Neuron (in vitro differentiated cells): ENCODE measurements around the gene ARMC9.

Experiments used
- H2AFZ ChIP-seq: one replicate; pipeline ENCODE4 v1.6.1; 2013; ENCODE audit warnings: low read depth, mild to moderate bottlenecking, inconsistent platforms, low read length, moderate library complexity
- H3K27me3 ChIP-seq: one replicate; pipeline ENCODE4 v1.6.1; 2013; ENCODE audit warnings: low read length; ENCODE audit not compliant: insufficient read depth
- H3K36me3 ChIP-seq: one replicate; pipeline ENCODE4 v1.6.1; 2013; ENCODE audit warnings: low read length; ENCODE audit not compliant: insufficient read depth
- H3K4me1 ChIP-seq: one replicate; pipeline ENCODE4 v1.6.1; 2013; ENCODE audit warnings: low read length; ENCODE audit not compliant: insufficient read depth
- H3K4me3 ChIP-seq: 2 replicates; pipeline ENCODE4 v1.5.1; 2013; ENCODE audit warnings: mild to moderate bottlenecking, low read length, moderate library complexity
- H3K9me3 ChIP-seq: one replicate; pipeline ENCODE4 v1.6.1; 2013; ENCODE audit warnings: low read length

Gene ARMC9

GRCh38 chr2:231357931-231358330 lies 159.5 kb downstream of the ARMC9 start:
- Histone ChIP-seq H3K4me1 (no peaks in the 10 kb centered on the region), H3K27me3 (no peaks in the 10 kb centered on the region), H3K4me3 (no peak overlapping the region), H3K9me3 (no peaks in the 10 kb centered on the region), H2AFZ (no peak overlapping the region), H3K36me3 (peaks cover 12% of the 10 kb centered on the region)

DNA sequence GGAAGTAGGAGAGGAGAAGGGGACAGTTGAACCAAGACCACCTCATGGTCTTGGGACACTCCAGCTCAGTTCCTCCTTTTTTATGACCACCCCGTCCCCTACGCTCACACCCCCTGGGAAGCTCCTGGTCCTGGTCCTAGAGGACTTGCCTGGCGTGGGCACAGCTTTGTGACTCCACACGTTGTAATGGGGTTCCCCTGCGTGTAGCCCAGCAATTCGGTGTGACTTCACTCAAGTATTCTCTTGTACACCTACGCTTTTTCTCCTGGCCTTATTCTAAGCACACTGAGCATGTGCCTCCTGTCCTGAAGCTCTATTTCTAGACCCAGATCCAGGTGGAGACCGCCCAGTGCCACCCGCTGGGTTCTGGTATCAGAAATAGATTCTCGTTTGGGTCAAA lies 161.0 kb downstream of the ARMC9 start:
- no peak overlapping the region for H3K4me3 ChIP-seq
- no peak overlapping the region for H2AFZ ChIP-seq
- H3K27me3 ChIP-seq, result no peaks in the 10 kb centered on the region
- no peaks in the 10 kb centered on the region for H3K9me3 ChIP-seq
- peaks cover 16% of the 10 kb centered on the region for H3K36me3 ChIP-seq
- no peaks in the 10 kb centered on the region for H3K4me1 ChIP-seq

DNA sequence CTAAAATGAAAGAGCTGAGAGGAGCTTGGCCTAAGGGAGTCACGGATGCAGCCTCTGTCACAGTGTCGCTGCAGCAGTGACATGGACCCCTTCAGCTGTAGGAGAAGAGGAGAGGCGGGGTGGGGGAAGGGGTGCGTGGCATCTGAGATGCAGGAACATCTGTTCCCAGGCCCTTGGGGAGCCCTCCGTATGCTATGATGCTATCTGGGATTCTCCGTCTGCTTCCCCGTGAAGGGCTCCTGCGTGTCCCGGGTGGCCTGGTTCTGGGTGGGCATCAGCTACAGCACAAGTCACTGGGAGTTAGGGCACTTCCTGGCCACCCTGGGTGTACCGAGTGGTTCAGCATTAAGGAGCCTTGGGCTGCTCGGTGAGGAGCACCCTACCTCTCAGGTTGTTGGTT lies 161.5 kb downstream of the ARMC9 start:
- Histone ChIP-seq H3K9me3 (no peaks in the 10 kb centered on the region), H3K4me3 (no peak overlapping the region), H3K27me3 (no peaks in the 10 kb centered on the region), H3K36me3 (peaks cover 16% of the 10 kb centered on the region), H2AFZ (no peak overlapping the region), H3K4me1 (no peaks in the 10 kb centered on the region)

- no peaks in the 10 kb centered on the region for H3K4me1 ChIP-seq
- H2AFZ ChIP-seq, result no peak overlapping the region
- no peaks in the 10 kb centered on the region for H3K27me3 ChIP-seq
- no peak overlapping the region for H3K4me3 ChIP-seq
- H3K36me3 ChIP-seq, result peaks cover 16% of the 10 kb centered on the region
- H3K9me3 ChIP-seq, result no peaks in the 10 kb centered on the region
Observed at GRCh38 chr2:231360401-231360800, 162.0 kb downstream of the ARMC9 start.

DNA sequence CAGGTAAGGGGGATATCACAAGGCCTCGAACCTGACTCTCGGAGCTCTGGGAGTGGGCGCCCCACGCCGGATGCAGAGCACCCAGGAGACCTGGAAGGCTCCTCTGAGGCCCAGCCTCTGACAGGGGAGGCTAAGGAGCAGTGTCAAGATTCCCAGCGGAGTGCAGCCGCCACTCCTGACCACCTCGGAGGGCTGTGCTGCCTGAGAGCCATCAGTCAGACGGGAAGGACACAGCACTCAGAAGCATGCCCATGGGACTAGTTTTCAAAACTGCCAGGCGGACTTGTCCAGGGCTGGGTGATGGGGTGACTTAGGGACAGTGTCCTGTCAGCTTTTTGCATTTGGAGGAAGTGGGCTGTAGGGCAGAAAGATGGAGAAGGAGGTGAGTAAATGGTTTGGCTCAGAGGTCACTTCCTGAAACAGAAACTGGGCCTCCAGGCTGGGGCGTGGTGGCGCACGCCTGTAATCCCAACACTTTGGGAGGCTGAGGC lies 162.5 kb downstream of the ARMC9 start:
- Histone ChIP-seq H3K9me3 (no peaks in the 10 kb centered on the region), H3K36me3 (peaks cover 16% of the 10 kb centered on the region), H3K4me1 (no peaks in the 10 kb centered on the region), H3K4me3 (no peak overlapping the region), H3K27me3 (no peaks in the 10 kb centered on the region), H2AFZ (no peak overlapping the region)

DNA sequence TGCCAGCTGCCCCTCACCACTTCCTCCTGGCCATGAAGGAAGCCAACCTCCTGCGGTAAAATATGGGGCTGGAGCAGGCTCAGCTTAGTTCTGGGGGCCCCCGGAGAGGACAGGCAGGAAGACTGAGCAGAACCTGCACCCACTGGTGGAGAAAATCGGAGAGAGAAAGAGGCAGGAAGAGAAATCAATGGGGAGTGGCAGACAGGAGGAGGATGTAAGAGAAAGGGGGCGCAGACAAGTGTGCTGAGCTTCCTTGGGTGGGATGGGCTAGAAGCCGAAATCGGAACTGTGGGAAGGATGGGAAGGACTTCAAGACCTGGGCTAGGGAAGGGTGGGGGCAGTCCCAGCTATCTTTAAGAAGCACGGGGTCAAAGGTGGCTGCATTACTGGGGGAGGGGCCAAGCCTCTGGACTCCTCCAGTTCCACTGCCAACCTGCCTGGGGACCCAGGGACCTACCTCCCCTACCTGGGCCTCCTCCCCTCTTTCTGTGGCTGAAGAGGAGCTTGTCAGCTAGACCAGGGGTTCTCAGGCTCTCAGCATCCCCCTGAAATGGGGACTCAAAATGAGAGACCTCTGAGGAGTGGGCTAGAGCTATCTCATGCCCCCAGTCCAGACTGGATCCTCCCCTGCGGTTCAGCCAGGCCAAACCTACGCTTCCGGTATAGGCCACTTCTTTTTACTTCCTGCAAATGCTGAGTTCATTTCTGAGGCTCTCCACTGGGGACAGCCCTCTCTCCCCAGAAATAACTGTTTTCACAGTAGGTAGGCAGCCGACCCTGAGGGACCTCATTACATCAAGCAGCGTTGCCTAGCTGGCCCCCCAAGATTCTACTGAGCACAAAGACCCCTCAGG lies 163.5 kb downstream of the ARMC9 start:
- H3K4me1 ChIP-seq, result no peaks in the 10 kb centered on the region
- H2AFZ ChIP-seq, result no peak overlapping the region
- H3K36me3 ChIP-seq, result peaks cover 16% of the 10 kb centered on the region
- no peaks in the 10 kb centered on the region for H3K9me3 ChIP-seq
- H3K27me3 ChIP-seq, result no peaks in the 10 kb centered on the region
- no peak overlapping the region for H3K4me3 ChIP-seq

DNA sequence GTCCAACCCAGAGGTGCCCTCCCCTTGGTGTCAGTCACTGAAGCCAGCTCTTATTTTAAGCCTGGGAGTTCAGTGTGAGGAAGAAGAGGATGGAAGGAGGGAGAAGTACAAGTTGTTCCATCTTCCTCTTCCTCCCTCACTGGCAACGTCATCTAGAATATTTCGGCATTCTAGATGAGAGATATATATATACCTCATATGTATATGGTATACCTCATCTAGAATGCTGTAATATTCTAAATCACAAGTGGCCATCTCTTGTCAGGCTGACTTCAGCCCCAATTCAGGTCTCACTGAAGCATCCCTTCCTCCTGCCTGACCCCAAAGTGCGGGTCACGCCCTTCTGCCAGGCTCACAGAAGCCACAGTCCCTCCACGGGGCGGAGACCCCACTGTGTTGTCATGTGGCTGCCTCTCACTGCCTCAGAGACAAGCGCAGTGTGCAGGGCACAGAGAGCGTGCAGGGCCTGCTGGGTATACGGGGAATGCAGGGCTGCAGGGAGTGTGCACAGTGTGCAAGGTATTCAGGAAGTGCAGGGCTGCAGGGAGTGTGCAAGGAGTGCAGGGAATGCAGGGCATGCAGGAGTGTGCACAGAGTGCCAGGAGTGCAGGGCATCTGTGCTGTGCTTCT lies 164.2 kb downstream of the ARMC9 start:
- H3K4me3 ChIP-seq, result no peak overlapping the region
- peaks cover 16% of the 10 kb centered on the region for H3K36me3 ChIP-seq

GRCh38 chr2:231364061-231364460 lies 165.6 kb downstream of the ARMC9 start:
- Histone ChIP-seq H3K27me3 (no peaks in the 10 kb centered on the region), H2AFZ (no peak overlapping the region), H3K4me1 (no peaks in the 10 kb centered on the region), H3K9me3 (no peaks in the 10 kb centered on the region), H3K4me3 (no peak overlapping the region), H3K36me3 (peaks cover 16% of the 10 kb centered on the region)

More for the DNA sequence above, 164.2 kb downstream of the ARMC9 start:
- no peaks in the 10 kb centered on the region for H3K4me1 ChIP-seq
- no peaks in the 10 kb centered on the region for H3K9me3 ChIP-seq
- no peaks in the 10 kb centered on the region for H3K27me3 ChIP-seq
- no peak overlapping the region for H2AFZ ChIP-seq

- H3K4me3 ChIP-seq, result no peak overlapping the region
- H2AFZ ChIP-seq, result no peak overlapping the region
- H3K4me1 ChIP-seq, result no peaks in the 10 kb centered on the region
- H3K9me3 ChIP-seq, result no peaks in the 10 kb centered on the region
- H3K27me3 ChIP-seq, result no peaks in the 10 kb centered on the region
- H3K36me3 ChIP-seq, result peaks cover 16% of the 10 kb centered on the region
Observed at GRCh38 chr2:231364961-231365810, 166.8 kb downstream of the ARMC9 start.

GRCh38 chr2:231367178-231367577 lies 168.7 kb downstream of the ARMC9 start:
- H3K4me1 ChIP-seq, result no peaks in the 10 kb centered on the region
- no peaks in the 10 kb centered on the region for H3K9me3 ChIP-seq
- no peak overlapping the region for H2AFZ ChIP-seq
- peaks cover 4% of the 10 kb centered on the region for H3K36me3 ChIP-seq
- no peak overlapping the region for H3K4me3 ChIP-seq
- no peaks in the 10 kb centered on the region for H3K27me3 ChIP-seq

DNA sequence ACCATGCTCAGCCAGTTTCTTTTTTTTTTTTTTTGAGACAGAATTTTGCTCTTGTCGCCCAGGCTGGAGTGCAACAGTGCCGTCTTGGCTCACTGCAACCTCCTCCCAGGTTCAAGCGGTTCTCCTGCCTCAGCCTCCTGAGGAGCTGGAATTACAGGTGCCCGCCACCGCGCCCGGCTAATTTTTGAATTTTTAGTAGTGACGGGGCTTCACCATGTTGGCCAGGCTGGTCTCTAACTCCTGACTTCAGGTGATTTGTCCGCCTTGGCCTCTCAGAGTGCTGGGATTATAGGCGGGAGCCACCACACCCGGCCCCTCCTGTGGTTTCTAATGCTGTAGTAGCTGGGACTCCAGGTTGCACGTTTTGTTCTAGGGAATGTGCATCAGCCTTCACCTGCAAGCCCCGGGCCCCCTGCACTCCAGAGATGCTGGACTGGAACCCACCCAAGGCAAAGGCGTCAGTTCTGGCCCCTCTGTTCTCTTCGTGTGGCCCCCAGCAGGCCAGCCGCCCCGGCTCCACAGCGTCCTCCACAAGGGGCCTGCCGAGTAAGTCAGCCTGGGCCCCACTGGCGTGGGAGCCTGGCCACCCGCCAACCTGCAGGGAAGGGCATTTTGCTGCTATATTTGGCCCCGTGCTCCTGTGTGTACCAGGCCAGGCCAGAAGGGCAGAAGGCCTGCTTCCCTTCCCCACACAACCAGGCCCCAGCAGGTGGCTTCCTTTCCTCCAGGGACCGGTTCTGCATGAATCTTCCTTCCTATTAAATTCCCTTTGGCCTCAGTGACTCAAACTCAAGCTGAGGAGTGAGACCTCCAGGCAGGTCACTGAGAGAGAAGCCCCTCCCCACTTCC lies 171.4 kb downstream of the ARMC9 start:
- H3K27me3 ChIP-seq, result no peaks in the 10 kb centered on the region
- no peak overlapping the region for H3K4me3 ChIP-seq

DNA sequence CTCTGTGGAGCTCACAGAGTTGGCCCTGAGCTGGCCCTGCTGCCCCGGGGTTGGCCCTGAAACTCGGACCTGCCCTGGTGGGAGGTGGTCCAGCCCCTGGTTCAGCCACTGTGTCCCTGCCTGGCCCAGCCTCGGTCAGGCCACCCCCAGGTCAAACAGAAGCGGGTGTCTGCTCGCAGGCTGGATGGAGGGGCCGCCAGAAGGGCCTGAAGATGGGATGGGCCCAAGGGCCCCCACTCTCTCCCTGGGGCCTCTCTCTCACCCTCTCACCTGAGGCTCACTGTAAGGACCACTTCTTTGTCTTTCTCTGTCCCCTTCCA lies 172.0 kb downstream of the ARMC9 start:
- Histone ChIP-seq H3K4me1 (no peaks in the 10 kb centered on the region), H2AFZ (no peak overlapping the region), H3K27me3 (no peaks in the 10 kb centered on the region), H3K9me3 (no peaks in the 10 kb centered on the region), H3K4me3 (no peak overlapping the region), H3K36me3 (no peaks in the 10 kb centered on the region)

More for the DNA sequence above, 171.4 kb downstream of the ARMC9 start:
- Histone ChIP-seq H3K36me3 (no peaks in the 10 kb centered on the region), H2AFZ (no peak overlapping the region), H3K4me1 (no peaks in the 10 kb centered on the region), H3K9me3 (no peaks in the 10 kb centered on the region)
